ACHN (cell line): Measurements from ENCODE around the gene ACOT2.
"Not testable (repeated sequence)": the region's sequence is repeated elsewhere in the genome, so short reads cannot be mapped to it uniquely, and the experiment has no call there.

ENCODE experiments used
- DNase-seq: peaks from one replicate; pipeline ENCODE4 v3.0.0-alpha.2; 2015
- in situ Hi-C: cut with HindIII; loops from 2 replicates; pipeline ENCODE4 v1.10.0; 2017; ENCODE audit warnings: low sequenced_read_pairs, low pct_ligation_motif_present, low pct_unique_long_range_greater_than_20kb

Gene ACOT2

DNA sequence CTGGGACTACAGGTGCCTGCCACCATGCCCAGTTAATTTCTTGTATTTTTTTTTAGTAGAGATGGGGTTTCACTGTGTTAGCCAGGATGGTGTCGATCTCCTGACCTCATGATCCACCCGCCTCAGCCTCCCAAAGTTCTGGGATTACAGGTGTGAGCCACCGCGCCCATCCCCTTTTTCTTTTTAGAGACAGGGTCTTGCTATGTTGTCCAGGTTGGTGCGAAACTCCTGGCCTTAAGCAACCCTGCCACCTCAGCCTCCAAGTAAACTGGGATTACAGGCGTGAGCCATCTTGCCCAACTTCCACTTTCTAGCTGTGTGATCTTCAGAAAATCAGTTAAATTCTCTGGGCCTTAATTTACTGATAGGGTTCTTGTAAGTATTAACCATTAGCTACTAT, 2.1 kb upstream of the ACOT2 start:
- in situ Hi-C loops, DNase-seq: not testable (repeated sequence)

GRCh38 chr14:73567358-73567757, 1.7 kb upstream of the ACOT2 start:
- no peak for DNase-seq
- in situ Hi-C loops = no loop called here

DNA sequence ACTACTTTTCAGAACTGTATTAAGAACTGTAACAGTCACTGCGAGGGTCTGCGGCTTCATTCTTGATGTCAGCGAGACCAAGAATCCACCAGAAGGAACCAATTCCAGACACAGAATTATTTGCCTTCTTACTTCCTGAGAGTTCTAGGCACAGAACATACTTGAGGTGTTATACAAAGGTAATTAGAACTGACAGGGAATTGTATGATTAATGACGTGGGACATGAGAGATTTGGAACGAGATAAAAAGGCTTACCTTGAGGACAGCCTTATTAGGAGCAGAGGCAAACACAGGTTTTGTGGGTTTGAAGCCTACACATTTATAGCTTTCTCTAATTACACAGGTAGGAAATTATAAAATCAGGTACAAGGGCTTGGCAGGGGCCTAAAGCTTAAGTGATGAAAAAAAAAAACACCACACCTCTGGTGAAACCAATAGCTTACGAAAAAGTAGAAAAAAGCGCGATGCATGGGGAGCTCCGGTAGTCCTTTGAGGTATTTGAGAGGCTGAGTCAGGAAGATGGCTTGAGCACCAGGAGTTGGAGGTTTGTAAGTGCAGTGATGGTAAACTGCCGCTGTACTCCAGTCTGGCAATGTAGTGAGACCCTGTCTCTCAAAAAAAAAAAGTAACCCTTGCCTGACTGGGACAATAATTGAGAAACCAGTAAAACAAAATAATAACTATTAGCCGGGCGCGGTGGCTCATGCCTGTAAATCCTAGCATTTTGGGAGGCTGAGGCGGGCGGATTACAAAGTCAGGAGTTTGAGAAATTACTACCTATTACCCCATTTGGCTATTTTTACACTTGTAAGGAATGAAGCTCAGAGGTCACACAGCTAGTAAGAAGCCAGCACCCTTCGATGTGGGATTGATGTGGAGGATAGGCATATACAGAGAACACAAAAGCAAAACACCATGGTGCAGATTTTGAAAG, 795 bp upstream of the ACOT2 start:
- in situ Hi-C loops = no loop called here
- peak; percentile 41 for DNase-seq

- in situ Hi-C loops, DNase-seq: not testable (repeated sequence)
Measured at GRCh38 chr14:73568886-73569184, 178 bp upstream of the ACOT2 start.

DNA sequence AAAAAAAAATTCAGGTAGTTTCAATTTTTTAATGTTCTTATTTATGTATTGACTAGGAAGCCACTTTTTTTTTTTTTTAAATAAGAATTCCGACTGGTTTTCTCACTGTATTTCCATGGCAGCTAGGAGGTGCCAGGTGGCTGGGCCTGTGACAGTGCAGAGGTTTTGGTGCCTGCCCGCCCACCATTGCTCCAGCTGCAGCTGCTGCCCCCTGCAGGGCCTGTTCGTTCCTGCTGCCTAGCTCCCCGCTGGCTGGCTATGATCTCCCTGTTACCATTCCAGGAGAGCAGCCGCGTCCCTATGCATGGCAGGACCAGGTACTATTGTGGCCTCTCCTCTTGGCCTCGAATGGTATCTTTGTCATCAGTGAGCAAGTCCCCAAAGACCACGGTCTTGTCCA, 1.9 kb downstream of the ACOT2 start:
- DNase-seq = peak; percentile 30
- in situ Hi-C loops = not testable (repeated sequence)

GRCh38 chr14:73573034-73573433, 4.0 kb downstream of the ACOT2 start:
- in situ Hi-C loops, DNase-seq: not testable (repeated sequence)

GRCh38 chr14:73573740-73574139, 4.7 kb downstream of the ACOT2 start:
- DNase-seq, in situ Hi-C loops: not testable (repeated sequence)

DNA sequence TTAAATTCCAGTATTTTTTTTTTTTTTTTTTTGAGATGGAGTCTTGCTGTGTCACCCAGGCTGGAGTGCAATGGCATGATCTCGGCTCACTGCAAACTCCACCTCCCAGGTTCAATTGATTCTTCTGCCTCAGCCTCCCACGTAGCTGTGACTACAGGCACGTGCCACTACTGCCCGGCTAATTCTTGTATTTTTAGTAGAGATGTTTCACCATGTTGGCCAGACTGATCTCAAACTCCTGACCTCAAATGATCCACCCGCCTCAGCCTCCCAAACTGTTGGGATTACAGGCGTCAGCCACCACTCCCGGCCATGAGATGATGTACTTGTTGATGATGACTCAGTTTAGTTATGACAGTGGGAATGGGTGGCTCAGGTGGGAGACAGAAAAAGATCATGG, 5.2 kb downstream of the ACOT2 start:
- DNase-seq, in situ Hi-C loops: not testable (repeated sequence)

GRCh38 chr14:73576391-73576790, 7.4 kb downstream of the ACOT2 start:
- no peak for DNase-seq
- in situ Hi-C loops = no loop called here

GRCh38 chr14:73577214-73577613, 8.2 kb downstream of the ACOT2 start:
- DNase-seq, in situ Hi-C loops: not testable (repeated sequence)

DNA sequence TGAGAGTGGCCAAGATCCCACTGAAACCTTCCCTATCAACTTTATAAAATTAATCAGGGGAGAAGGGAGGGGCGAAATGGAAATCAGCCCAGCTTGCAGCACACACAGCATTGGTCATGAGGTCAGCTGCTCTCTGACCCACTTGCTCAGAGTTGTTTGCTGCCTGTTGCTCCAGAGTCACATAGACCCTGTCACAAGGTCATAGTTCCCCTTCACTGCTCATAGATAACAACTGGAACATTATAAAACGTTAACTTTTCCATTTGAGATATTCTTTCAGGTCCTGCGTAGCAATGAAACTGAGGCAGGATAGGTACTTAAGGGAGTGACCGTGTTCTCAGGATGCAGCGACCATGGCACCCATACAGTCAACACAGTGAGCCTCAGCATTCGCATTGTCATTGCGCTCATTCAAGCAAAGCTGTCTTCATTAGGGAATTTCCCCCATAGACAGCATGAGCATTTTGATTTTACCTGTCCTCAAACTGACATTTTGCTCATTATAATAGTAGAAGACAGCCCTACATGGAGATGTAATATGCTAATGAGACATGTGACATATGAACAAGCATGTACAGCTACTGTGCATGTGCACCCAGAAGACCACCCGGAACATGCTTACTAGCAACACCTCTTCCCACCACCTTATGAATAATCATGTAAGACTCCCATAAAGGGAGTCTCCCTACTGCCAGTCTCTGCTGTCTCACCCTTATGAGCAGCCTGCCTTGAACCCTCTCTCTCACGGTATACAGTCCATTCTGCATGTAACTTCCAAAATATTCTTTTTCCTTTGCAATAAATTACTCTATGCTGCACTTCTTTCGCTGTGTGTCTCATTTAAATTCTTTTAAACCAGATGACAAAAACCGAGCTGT, 13.3 kb downstream of the ACOT2 start:
- in situ Hi-C loops, DNase-seq: not testable (repeated sequence)

DNA sequence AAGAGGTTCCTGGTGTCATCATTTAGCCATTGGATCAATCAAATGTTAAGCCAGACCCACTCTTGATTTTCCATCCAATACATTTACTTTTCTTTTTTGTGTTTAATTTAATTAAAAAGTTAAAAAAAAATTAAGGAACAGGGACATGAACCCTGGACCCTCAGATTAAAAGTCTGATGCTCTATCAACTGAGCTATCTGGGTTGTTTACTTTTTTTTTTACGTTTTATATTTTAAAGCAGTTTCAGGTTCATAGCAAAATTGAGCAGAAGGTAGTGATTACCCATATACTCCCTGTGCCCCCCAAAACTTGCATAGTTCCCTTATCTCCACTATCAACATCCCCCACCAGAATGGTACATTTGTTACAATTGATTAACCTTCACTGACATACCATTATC, 19.7 kb downstream of the ACOT2 start:
- DNase-seq = no peak
- in situ Hi-C loops = no loop called here

GRCh38 chr14:73589116-73589515, 20.1 kb downstream of the ACOT2 start:
- in situ Hi-C loops = no loop called here
- DNase-seq = no peak

GRCh38 chr14:73590673-73591004, 21.6 kb downstream of the ACOT2 start:
- in situ Hi-C loops, DNase-seq: not testable (repeated sequence)

DNA sequence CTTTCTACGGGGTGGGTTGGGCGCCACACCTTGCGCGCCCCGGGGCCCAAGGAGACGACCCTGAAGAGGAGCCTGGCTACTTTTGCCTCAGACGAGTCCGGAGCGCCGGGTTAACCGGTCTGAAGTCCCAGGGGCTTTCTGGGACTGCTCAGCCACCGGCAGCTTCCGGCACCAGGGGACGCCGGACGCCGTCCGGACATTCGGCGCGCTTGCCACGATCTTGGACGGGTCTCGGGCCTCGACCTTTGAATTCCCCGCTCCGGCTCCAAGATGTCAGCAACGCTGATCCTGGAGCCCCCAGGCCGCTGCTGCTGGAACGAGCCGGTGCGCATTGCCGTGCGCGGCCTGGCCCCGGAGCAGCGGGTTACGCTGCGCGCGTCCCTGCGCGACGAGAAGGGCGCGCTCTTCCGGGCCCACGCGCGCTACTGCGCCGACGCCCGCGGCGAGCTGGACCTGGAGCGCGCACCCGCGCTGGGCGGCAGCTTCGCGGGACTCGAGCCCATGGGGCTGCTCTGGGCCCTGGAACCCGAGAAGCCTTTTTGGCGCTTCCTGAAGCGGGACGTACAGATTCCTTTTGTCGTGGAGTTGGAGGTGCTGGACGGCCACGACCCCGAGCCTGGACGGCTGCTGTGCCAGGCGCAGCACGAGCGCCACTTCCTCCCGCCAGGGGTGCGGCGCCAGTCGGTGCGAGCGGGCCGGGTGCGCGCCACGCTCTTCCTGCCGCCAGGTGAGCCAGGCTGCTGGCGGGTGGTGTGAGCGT, 22.9 kb downstream of the ACOT2 start, which contains the start of gene ACOT4:
Gene ACOT4 (plus strand): TSS at position 184 of the 760 bp plus-strand sequence. CDS start 87 bp downstream, at position 271.
- in situ Hi-C loops = no loop called here

DNA sequence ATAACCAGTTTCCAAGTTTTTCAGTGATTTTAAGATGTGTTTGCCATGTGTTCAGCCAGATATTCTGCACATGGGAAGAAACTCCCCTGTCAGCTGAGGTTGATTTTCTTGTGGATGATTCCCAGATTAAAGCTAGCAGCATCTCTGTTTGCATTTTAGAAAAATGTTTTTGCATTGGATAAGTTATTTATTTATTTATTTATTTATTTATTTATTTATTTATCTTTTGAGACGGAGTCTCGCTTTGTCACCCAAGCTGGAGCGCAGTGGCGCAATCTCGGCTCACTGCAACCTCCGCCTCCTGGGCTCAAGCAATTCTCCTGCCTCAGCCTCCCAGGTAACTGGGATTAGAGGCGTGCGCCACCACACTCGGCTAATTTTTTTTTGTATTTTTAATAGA, 25.5 kb downstream of the ACOT2 start:
- in situ Hi-C loops = no loop called here
- DNase-seq = no peak

More for the DNA sequence above, 22.9 kb downstream of the ACOT2 start, which contains the start of gene ACOT4:
- peak; percentile 17 for DNase-seq

GRCh38 chr14:73599499-73599898, 30.5 kb downstream of the ACOT2 start:
- DNase-seq = no peak
- in situ Hi-C loops = no loop called here

- in situ Hi-C loops = no loop called here
- DNase-seq = no peak
Measured at GRCh38 chr14:73602994-73603393, 34.0 kb downstream of the ACOT2 start.

DNA sequence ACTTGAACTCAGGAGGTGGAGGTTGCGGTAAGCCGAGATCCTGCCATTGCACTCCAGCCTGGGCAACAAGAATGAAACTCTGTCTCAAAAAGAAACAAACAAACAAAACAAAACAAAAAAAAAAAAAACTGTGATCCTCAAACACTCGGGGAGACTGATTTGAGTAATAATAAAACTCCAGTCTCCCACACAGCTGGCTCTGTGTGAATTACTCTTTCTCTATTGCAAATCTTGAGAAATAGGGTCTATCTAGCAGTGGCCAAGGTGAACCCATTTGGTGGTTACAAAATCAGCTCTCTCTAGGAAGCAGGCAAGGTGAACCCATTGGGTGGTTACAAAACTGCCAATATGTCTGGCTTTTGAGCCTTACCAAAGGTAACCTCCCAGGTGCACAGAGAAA, 37.3 kb downstream of the ACOT2 start:
- DNase-seq = no peak
- in situ Hi-C loops = no loop called here
